ENCODE results near the gene EYA2. TPM values are rescaled to one million over a fixed set of nuclear protein-coding genes. Genes with fewer than 3 reads are reported as not detected.
"Not testable (repeated sequence)": the region's sequence is repeated elsewhere in the genome, so short reads cannot be mapped to it uniquely, and the experiment has no call there.

Gene EYA2
- total RNA-seq, 2 experiments from 2014 or later: not detected

DNA sequence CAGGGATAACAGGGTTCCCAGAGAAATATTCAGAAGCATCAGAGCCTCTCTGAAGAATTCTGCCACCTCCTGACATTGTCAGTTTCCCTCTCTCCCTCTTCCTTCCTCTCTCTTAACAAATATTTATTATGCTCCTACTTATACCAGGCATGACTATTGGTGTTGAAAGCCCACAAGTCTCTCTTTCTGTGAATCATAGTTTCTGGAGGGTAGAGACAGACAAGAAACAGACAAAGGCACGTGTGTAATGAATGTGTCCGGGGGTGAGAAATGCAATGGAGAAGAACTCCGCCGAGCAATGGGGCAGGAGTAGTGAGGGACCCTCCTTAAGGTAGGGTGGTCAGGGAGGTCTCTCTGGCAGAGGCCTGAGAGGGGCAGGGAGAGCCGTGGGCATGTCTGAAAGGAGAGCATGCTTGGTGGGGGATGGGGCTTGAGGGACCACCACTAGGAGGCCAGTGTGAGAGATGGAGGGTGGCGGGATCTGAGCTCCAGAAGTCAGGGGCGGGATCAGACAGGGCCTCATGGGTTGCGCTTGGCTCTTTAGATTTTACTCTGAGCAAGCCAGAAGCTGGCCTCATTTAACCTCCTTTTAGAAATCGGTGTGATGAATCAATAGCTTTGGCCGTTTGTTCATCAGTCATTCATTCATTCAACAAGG lies 57.3 kb downstream of the EYA2 start:
- CTCF ChIA-PET: no interaction called here
- Mint-ChIP-seq H3K4me1 (ENCODE audit: low read depth) (no peaks in the 10 kb centered on the region), H3K4me3 (no peak overlapping the region), H3K27me3 (ENCODE audit: low read depth) (peaks cover 5% of the 10 kb centered on the region), H3K27ac (no peak overlapping the region), H3K9me3 (peaks cover 6% of the 10 kb centered on the region), H3K36me3 (ENCODE audit: low read depth) (no peaks in the 10 kb centered on the region)
- intact Hi-C loops (cut with micrococcal nuclease): no loop called here
- DNase-seq: no peak

DNA sequence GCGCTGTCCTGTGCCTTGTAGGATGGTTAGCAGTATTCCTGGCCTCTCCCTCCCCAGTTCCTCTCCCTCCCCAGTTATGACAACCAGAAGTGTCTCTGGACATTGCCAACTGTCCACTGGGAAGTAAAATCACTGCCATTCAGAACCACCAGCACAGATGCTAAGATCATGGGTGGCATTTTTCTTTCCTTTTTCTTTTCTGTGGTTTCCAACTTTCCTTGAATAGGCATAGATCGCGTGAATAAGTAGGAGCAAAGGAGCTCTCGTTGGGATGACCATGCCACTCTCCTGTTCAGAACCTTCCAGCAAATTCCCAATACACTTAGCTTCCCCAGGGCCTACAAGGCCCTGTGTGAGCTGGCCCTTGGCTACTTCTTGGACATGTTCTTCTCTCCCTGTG lies 59.0 kb downstream of the EYA2 start:
- Mint-ChIP-seq H3K4me3 (no peak overlapping the region), H3K4me1 (ENCODE audit: low read depth) (no peaks in the 10 kb centered on the region), H3K9me3 (peaks cover 6% of the 10 kb centered on the region), H3K27ac (no peak overlapping the region), H3K36me3 (ENCODE audit: low read depth) (no peaks in the 10 kb centered on the region), H3K27me3 (ENCODE audit: low read depth) (peaks cover 3% of the 10 kb centered on the region)
- CTCF ChIA-PET: no interaction called here
- DNase-seq: no peak
- intact Hi-C loops (cut with micrococcal nuclease): no loop called here

DNA sequence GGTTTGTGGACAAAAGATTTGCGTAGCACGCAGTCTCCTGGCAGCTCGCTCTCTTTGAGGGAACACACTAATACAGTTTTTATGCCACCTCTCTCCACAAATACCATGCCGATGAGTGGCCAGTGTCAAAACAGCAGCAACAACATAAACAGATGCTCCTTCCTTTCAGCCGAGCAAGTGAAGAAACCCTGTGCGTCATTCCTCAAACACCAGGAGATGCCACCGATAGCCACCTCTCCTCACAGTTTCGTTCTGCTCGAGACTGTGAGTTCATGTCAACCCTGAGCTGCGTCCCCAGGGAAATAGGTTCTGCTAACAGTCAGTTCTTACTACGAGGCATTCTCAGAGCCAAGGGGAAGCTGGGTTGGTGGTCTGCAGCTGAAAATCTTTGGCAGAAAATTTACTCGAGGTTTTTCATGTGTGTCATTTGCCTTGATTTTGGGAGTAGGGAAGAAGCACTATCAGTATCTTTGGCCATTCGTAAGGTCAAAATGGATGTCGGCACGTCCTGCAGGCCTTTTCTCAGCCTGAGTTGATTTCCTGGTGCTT lies 59.9 kb downstream of the EYA2 start:
- no peak overlapping the region for H3K27ac Mint-ChIP-seq
- peaks cover 5% of the 10 kb centered on the region for H3K27me3 Mint-ChIP-seq (ENCODE audit: low read depth)
- no peak overlapping the region for H3K4me3 Mint-ChIP-seq
- no peaks in the 10 kb centered on the region for H3K4me1 Mint-ChIP-seq (ENCODE audit: low read depth)
- no peaks in the 10 kb centered on the region for H3K36me3 Mint-ChIP-seq (ENCODE audit: low read depth)
- no peak for DNase-seq
- intact Hi-C loops (cut with micrococcal nuclease): no loop called here
- H3K9me3 Mint-ChIP-seq: peaks cover 6% of the 10 kb centered on the region
- CTCF ChIA-PET: no interaction called here

DNA sequence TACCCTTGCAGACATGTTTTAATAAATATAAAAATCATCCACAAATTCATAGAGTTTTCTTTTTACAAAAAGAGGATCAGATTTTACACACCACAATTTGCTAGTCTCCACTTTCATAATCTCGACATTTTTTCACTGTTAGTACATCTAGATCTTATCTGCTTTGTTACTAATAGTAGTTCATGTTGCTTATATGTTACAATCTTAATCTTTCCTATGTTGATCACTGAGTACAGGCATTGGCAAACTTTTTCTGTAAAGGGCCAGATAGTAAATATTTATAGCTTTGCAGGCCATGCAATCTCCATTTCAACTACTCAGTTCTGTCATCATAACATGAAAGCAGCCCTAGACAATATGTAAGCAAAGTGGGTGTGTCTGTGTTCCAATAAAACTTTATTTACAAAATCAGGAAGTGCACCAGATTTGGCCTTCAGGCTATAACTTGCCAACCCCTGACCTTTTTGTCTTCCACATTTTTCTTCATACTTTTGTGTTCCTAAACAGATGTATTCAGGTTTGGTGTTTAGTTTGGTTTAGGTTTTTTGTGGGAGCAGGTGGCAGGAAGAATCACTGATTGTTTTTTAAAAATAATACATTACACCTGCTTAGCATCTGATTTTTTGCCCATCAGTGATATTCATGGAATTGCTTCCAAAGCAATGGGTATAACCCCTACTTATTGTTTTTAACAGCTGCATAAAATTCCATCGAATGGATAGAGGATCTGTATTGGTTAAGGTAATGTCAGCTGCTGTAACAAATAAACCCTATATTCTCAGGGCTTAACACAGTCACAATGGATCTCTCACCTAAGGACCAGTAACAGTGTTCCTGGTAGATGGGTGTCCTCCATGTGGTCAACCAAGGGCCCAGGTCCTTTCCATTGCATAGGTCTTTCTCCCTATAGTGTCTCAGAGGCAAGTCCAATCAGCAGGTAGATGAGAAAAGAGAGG lies 61.2 kb downstream of the EYA2 start:
- CTCF ChIA-PET: no interaction called here
- no peak for DNase-seq
- Mint-ChIP-seq H3K4me1 (ENCODE audit: low read depth) (no peaks in the 10 kb centered on the region), H3K27me3 (ENCODE audit: low read depth) (peaks cover 6% of the 10 kb centered on the region), H3K4me3 (no peak overlapping the region), H3K36me3 (ENCODE audit: low read depth) (no peaks in the 10 kb centered on the region), H3K27ac (no peak overlapping the region), H3K9me3 (peaks cover 6% of the 10 kb centered on the region)
- intact Hi-C loops (cut with micrococcal nuclease): no loop called here

DNA sequence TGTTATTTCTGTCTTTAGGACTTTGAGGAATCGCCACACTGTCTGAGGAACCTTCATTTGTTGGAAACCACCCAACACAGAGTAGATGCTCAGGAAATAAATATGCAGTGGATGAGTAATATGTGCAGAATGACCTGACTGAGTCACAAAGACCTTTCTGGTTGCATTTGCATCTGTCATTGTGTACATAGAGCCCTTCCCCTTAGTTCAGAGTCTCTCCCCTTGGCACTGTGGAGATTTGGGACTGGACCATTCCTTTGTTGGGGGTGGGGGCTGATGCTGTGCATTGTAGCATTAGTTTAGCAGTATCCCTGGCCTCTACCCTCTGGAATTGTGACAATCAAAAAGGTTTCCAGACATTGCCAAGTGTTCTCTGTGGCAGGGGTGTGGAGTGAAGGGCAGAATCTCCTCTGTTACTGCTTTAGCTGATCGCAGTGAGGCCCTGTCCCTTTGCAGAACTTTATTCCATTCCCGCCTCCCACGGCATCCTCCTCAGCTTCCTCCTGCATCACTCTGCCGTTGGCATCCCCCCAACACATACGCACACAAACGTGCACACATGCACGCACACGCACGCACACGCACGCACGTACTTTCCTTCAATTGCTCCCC lies 64.5 kb downstream of the EYA2 start:
- Mint-ChIP-seq H3K9me3 (peaks cover 6% of the 10 kb centered on the region), H3K36me3 (ENCODE audit: low read depth) (no peaks in the 10 kb centered on the region), H3K27ac (peak overlapping the region; percentile 13), H3K4me1 (ENCODE audit: low read depth) (no peaks in the 10 kb centered on the region), H3K27me3 (ENCODE audit: low read depth) (peaks cover 6% of the 10 kb centered on the region), H3K4me3 (no peak overlapping the region)
- CTCF ChIA-PET: no interaction called here
- intact Hi-C loops (cut with micrococcal nuclease): no loop called here
- no peak for DNase-seq

DNA sequence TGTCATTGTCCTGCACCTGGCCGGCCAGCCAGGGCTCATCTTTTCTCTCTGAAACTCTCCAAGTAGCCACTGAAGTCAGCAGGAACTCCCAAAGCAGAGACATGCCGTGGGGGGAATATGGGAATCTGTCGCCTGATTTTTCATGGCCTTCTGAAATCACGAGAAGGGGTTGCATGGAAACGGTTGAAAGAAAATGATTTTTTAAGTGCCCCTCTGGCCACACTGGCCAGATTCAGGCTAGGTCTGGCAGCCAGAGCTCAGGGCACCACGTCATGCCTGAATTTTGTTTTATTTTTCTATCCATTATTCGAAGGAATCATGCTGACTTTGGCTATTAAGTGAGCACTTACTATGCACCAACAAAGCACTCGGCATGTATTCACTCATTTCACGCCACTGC lies 65.2 kb downstream of the EYA2 start:
- H3K4me3 Mint-ChIP-seq: no peak overlapping the region
- peaks cover 6% of the 10 kb centered on the region for H3K27me3 Mint-ChIP-seq (ENCODE audit: low read depth)
- CTCF ChIA-PET: no interaction called here
- H3K36me3 Mint-ChIP-seq (ENCODE audit: low read depth): no peaks in the 10 kb centered on the region
- peak overlapping the region; percentile 13 for H3K27ac Mint-ChIP-seq
- H3K9me3 Mint-ChIP-seq: peaks cover 6% of the 10 kb centered on the region
- no peak for DNase-seq
- intact Hi-C loops (cut with micrococcal nuclease): no loop called here
- no peaks in the 10 kb centered on the region for H3K4me1 Mint-ChIP-seq (ENCODE audit: low read depth)

DNA sequence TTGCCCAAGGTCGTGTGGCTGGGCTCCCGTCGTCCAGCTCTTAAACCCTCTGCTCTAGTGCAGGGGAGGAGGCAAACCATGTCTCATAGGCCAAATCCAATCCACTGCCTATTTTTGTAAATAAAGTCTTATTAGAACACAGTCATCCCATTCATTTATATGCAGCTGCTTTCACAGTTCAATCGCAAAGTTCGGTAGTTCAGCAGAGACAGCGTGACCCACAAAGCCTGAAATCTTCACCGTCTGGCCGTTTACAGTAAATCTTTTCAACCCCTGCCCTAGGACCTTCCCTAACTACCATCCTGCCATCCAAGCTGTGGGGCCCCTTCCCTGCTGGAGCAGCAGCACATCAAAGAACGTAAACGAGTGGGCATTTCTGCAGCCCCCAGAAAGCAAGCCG lies 65.9 kb downstream of the EYA2 start:
- Mint-ChIP-seq H3K27ac (no peak overlapping the region), H3K9me3 (peaks cover 5% of the 10 kb centered on the region), H3K36me3 (ENCODE audit: low read depth) (no peaks in the 10 kb centered on the region), H3K4me1 (ENCODE audit: low read depth) (no peaks in the 10 kb centered on the region), H3K4me3 (no peak overlapping the region), H3K27me3 (ENCODE audit: low read depth) (peaks cover 6% of the 10 kb centered on the region)
- CTCF ChIA-PET: no interaction called here
- intact Hi-C loops (cut with micrococcal nuclease): no loop called here
- DNase-seq: no peak

DNA sequence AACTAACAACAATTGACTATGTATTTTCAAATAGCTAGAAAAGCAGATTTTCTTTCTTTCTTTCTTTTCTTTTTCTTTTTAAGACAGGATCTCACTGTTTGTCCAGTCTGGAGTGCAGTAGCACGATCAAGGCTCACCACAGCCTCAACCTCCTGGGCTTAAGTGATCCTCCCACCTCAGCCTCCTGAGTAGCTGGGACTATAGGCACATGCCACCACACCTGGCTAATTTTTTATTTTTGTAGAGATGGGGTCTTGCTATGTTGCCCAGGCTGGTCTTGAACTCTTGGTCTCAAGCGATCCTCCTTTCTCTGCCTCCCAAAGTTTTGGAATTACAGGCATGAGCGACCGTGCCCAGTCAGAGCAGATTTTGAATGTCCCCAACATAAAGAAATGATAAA lies 67.3 kb downstream of the EYA2 start:
- CTCF ChIA-PET; H3K27ac Mint-ChIP-seq; H3K4me1 Mint-ChIP-seq (ENCODE audit: low read depth); H3K9me3 Mint-ChIP-seq; H3K27me3 Mint-ChIP-seq (ENCODE audit: low read depth); intact Hi-C loops (cut with micrococcal nuclease); H3K4me3 Mint-ChIP-seq; DNase-seq; H3K36me3 Mint-ChIP-seq (ENCODE audit: low read depth): not testable (repeated sequence)

DNA sequence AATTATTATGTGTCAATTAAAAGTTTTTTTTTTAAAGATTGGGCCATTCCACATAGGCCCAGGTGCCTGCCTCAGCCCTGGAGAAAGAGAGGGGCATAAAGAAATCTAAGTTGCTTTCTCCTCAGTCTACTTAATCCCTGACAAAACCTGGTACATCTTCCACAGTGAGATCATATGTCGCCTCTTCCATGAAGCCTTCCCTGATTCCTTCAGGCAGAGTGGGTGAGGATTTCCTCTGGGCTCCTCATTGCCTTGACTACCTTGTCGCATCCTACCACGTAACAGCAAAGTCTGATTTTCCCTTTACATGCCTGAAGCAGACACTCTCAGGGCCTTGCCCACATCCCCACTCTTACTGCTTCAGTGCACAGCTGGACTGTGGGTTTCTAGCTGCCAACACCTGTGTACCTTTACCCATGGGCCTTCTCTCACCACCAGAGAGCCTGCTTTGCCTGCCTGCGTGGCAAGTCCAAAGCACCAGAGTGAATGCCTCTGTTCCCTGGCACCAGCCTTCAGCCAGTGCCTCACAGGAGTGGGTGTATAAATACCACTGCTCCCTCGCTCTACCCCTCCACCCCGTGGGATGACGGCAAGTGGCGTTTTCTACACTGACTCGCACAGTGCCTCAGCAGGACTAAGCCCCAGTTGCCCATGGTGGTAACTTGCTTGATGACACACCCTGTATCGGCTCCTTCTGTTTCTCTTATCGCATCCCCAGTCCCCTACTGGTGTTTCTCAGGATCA lies 68.0 kb downstream of the EYA2 start:
- no peak for DNase-seq
- H3K4me1 Mint-ChIP-seq (ENCODE audit: low read depth): no peaks in the 10 kb centered on the region
- H3K9me3 Mint-ChIP-seq: no peaks in the 10 kb centered on the region
- no peaks in the 10 kb centered on the region for H3K36me3 Mint-ChIP-seq (ENCODE audit: low read depth)
- no peak overlapping the region for H3K27ac Mint-ChIP-seq
- H3K27me3 Mint-ChIP-seq (ENCODE audit: low read depth): peaks cover 9% of the 10 kb centered on the region
- no peak overlapping the region for H3K4me3 Mint-ChIP-seq
- intact Hi-C loops (cut with micrococcal nuclease): no loop called here
- CTCF ChIA-PET: no interaction called here

DNA sequence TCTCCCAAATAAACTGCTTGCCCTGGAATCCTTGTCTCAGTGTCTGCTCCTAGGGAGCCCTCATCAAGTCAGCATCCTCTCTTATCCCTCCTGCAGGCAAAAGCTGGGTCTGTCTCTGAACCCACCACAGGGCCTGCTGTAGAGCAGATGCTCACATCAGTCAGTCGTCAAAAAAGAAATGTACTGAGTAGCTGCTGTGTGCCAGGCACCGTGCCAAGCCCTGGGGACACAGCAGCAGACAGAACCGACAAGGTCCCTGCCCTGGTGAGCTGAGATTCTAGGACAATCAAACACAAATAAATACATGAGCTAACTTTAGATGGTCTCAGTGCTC lies 68.5 kb downstream of the EYA2 start:
- Mint-ChIP-seq H3K36me3 (ENCODE audit: low read depth) (no peaks in the 10 kb centered on the region), H3K27me3 (ENCODE audit: low read depth) (peaks cover 9% of the 10 kb centered on the region), H3K9me3 (no peaks in the 10 kb centered on the region), H3K4me3 (no peak overlapping the region), H3K27ac (no peak overlapping the region), H3K4me1 (ENCODE audit: low read depth) (no peaks in the 10 kb centered on the region)
- intact Hi-C loops (cut with micrococcal nuclease): no loop called here
- CTCF ChIA-PET: no interaction called here
- no peak for DNase-seq

DNA sequence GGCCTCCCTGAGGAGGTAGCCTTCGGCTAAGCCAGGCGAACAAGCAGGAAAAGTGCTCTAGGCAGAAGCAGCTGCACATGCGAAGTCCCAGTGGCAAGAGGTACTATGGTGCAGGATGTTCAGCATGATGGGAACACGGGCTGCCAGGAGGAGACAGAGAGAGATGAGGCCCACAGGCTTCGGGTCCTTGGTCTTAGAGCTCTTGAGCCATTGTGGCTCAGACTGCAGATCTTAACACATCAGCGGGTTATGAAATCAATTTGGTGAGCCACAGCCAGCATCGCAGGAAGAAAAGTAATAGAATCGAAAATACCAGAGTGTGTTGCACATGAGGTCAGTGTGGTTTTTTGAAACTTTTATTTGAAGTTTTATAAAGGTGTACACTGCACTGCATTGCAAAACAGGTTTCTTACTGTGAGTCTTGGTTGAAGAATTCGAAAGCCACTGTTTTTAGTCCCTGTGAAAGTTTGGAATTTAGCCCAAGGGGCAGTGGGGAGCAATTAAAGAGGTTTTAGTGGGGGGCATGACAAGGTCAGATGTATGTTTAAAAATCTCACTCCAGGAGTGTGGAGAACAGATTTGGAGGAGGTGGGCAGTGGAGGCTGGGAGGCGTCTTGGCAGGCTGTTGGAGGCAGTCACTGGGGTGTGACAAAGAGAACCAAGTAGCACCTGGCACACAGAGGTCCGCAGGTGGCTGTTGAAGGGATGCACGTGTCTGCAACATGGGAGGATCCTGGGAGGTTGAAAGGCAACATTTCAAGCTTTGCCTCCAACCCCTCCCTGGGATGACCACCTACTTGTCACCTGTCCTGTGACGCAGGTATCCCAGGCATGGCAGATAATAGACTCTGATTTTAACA lies 69.3 kb downstream of the EYA2 start:
- CTCF ChIA-PET: no interaction called here
- Mint-ChIP-seq H3K36me3 (ENCODE audit: low read depth) (no peaks in the 10 kb centered on the region), H3K27me3 (ENCODE audit: low read depth) (peaks cover 7% of the 10 kb centered on the region), H3K27ac (no peak overlapping the region), H3K4me1 (ENCODE audit: low read depth) (no peaks in the 10 kb centered on the region), H3K9me3 (no peaks in the 10 kb centered on the region), H3K4me3 (no peak overlapping the region)
- intact Hi-C loops (cut with micrococcal nuclease): no loop called here
- DNase-seq: no peak

All from activated naive CD4-positive, alpha-beta T cell treated with anti-CD3 and anti-CD28 coated beads for 36 hours (primary cell).